Measurements from ENCODE around the gene ZRANB2. TPM values are rescaled to one million over a fixed set of nuclear protein-coding genes. Genes with fewer than 3 reads are reported as not detected.

Gene ZRANB2
- total and polyA plus RNA-seq, 9 of the 15 experiments (the other 6 are each of a cell fraction or from before 2014, with no cell fraction given) = 80.8 to 264 (median 157) TPM

DNA sequence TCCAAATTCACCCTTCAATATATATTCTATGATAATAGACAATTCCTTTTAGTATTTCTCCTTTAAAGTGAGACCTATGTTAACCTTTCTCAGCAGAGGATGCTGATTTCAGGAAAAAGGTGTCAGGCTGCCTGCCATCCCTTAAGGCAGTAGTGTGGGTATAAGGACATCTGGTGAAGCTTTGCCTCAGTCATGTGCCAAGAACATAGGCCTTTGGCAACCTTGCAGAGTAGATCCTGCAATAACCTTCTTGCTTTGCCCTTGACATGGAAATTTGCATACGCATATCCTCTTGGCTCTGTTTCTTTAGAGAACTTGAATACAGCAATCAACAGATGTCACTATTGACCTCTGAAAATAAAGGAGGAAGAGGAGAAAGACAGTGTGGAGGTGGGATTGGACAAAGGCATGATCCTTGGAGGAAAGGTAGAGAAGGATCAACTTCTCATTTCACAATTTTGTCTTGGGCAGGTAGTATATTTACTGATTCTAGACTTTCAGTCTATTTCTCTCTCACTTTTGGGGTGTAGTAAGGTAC is 21.1 kb upstream of the ZRANB2 start:
- H3K9me3 ChIP-seq (replicated peaks; ENCODE audit: control insufficient read depth, insufficient read depth, low read depth, low read length) = no peaks in the 10 kb centered on the region
- H3K27ac ChIP-seq (ENCODE audit: extremely low read depth, low read depth, low read length) = no peak overlapping the region
- no peaks in the 10 kb centered on the region for H3K79me2 ChIP-seq (ENCODE audit: control insufficient read depth, insufficient read depth, low read length)
- no peak overlapping the region for H3K4me2 ChIP-seq (ENCODE audit: insufficient read depth, low read length)
- no peak for TF ChIP-seq ZFP1 (CRISPR knock-in tag; IDR thresholded peaks at IDR 0.05)
- TF ChIP-seq ZNF561 (CRISPR knock-in tag; conservative IDR thresholded peaks at IDR 0.05) = no peak
- no peak for TF ChIP-seq ARID2 (IDR thresholded peaks at IDR 0.05)
- no peak for TF ChIP-seq U2AF1 (optimal IDR thresholded peaks at IDR 0.05; ENCODE audit: low read depth, low read length)
- TF ChIP-seq, protein P1, sequence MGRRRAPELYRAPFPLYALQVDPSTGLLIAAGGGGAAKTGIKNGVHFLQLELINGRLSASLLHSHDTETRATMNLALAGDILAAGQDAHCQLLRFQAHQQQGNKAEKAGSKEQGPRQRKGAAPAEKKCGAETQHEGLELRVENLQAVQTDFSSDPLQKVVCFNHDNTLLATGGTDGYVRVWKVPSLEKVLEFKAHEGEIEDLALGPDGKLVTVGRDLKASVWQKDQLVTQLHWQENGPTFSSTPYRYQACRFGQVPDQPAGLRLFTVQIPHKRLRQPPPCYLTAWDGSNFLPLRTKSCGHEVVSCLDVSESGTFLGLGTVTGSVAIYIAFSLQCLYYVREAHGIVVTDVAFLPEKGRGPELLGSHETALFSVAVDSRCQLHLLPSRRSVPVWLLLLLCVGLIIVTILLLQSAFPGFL (CRISPR knock-in tag; IDR thresholded peaks at IDR 0.05) = no peak
- TF ChIP-seq CHD4 (IDR thresholded peaks at IDR 0.05; ENCODE audit: insufficient read depth, insufficient replicate concordance, low read depth, low read length, poor library complexity, severe bottlenecking) = no peak
- TF ChIP-seq GTF2A2 (tag; IDR thresholded peaks at IDR 0.05) = no peak
- no peak for TF ChIP-seq BMI1 (IDR thresholded peaks at IDR 0.05; ENCODE audit: low read length)
- TF ChIP-seq WHSC1 (IDR thresholded peaks at IDR 0.05; ENCODE audit: low read length) = no peak
- TF ChIP-seq, protein P2, sequence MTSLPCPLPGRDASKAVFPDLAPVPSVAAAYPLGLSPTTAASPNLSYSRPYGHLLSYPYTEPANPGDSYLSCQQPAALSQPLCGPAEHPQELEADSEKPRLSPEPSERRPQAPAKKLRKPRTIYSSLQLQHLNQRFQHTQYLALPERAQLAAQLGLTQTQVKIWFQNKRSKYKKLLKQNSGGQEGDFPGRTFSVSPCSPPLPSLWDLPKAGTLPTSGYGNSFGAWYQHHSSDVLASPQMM (CRISPR knock-in tag; IDR thresholded peaks at IDR 0.05) = no peak
- TF ChIP-seq HMGN3 (IDR thresholded peaks at IDR 0.05; ENCODE audit: borderline replicate concordance, extremely low read depth, insufficient read length, low read depth, low read length) = no peak
- no peak for TF ChIP-seq TCFL5 (CRISPR knock-in tag; conservative IDR thresholded peaks at IDR 0.05)
- TF ChIP-seq, protein P3, sequence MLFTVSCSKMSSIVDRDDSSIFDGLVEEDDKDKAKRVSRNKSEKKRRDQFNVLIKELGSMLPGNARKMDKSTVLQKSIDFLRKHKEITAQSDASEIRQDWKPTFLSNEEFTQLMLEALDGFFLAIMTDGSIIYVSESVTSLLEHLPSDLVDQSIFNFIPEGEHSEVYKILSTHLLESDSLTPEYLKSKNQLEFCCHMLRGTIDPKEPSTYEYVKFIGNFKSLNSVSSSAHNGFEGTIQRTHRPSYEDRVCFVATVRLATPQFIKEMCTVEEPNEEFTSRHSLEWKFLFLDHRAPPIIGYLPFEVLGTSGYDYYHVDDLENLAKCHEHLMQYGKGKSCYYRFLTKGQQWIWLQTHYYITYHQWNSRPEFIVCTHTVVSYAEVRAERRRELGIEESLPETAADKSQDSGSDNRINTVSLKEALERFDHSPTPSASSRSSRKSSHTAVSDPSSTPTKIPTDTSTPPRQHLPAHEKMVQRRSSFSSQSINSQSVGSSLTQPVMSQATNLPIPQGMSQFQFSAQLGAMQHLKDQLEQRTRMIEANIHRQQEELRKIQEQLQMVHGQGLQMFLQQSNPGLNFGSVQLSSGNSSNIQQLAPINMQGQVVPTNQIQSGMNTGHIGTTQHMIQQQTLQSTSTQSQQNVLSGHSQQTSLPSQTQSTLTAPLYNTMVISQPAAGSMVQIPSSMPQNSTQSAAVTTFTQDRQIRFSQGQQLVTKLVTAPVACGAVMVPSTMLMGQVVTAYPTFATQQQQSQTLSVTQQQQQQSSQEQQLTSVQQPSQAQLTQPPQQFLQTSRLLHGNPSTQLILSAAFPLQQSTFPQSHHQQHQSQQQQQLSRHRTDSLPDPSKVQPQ (CRISPR knock-in tag; IDR thresholded peaks at IDR 0.05; ENCODE audit: borderline replicate concordance) = no peak
- no peak for TF ChIP-seq MXI1 (IDR thresholded peaks at IDR 0.05; ENCODE audit: low read depth, low read length)
- TF ChIP-seq PTTG1 (tag; IDR thresholded peaks at IDR 0.05; ENCODE audit: low read depth) = no peak
- no peak for TF ChIP-seq POU5F1 (IDR thresholded peaks at IDR 0.05; ENCODE audit: borderline replicate concordance, low read depth, low read length, partially characterized antibody)
- no peaks in the 10 kb centered on the region for H3K4me1 ChIP-seq (replicated peaks in 1 of 2; ENCODE audit: control insufficient read depth in 2 of 2, insufficient read depth in 2 of 2, low read length in 2 of 2)
- no TSS peak for BruUV-seq (replicated peaks)
- no peak for ATAC-seq
- DNase-seq (ENCODE audit: extremely low read depth in 1 of 4, low spot score in 3 of 4) = no peak
- in situ Hi-C loops (cut with MboI) = no loop called here
- ChIA-PET CTCF (ENCODE audit: low intra/inter-chr PET ratio) (no interaction called here), POLR2A (no interaction called here)
- H4K20me1 ChIP-seq (replicated peaks; ENCODE audit: control insufficient read depth, insufficient read depth, low read length) = no peaks in the 10 kb centered on the region
- intact Hi-C loops (cut with micrococcal nuclease) = no loop called here
- no peak overlapping the region for H3K4me3 ChIP-seq
- H3K27me3 ChIP-seq (ENCODE audit: control insufficient read depth in 2 of 2, insufficient read depth in 2 of 2, low read length in 2 of 2) = no peaks in the 10 kb centered on the region
- H2AFZ ChIP-seq (ENCODE audit: low read depth, low read length) = no peak overlapping the region
- no peaks in the 10 kb centered on the region for H3K36me3 ChIP-seq (ENCODE audit: control insufficient read depth, insufficient read depth, low read length)
- H3K9ac ChIP-seq (ENCODE audit: insufficient read depth in 1 of 2, low read depth in 2 of 2, low read length in 2 of 2) = no peak overlapping the region
- WGBS (ENCODE audit: insufficient coverage, low coverage, missing lambda C conversion rate) = 27% methylated on average over 1 of the region's 1 CpG
- FAIRE-seq = no peak
- H3K9me1 ChIP-seq (ENCODE audit: control insufficient read depth, insufficient read depth, low read length) = no peaks in the 10 kb centered on the region

All from K562 (cell line).